HG03558 (cell line): ENCODE results near the gene TPSB2.
"Not testable (repeated sequence)": the region's sequence is repeated elsewhere in the genome, so short reads cannot be mapped to it uniquely, and the experiment has no call there.

Experiments
- ATAC-seq: cut with Tn5 transposase; IDR thresholded peaks from one replicate; pipeline ENCODE4 v1.9.1; 2021; ENCODE audit warnings: moderate number of reproducible peaks; ENCODE audit not compliant: unreplicated experiment; ENCODE audit errors: extremely low read depth

TPSB2 gene

GRCh38 chr16:1243907-1244850, 14.2 kb upstream of the TPSB2 start:
- not testable (repeated sequence) for ATAC-seq

GRCh38 chr16:1243363-1243762, 13.4 kb upstream of the TPSB2 start:
- ATAC-seq, result not testable (repeated sequence)

- not testable (repeated sequence) for ATAC-seq
Measured at GRCh38 chr16:1241081-1241480, 11.1 kb upstream of the TPSB2 start.

GRCh38 chr16:1240436-1240835, 10.5 kb upstream of the TPSB2 start, which contains the start of gene TPSAB1:
TSS of gene TPSAB1 (plus strand) at chr16:1240705. CDS start at chr16:1240939, 234 bp downstream.
- not testable (repeated sequence) for ATAC-seq

- ATAC-seq, result not testable (repeated sequence)
Measured at GRCh38 chr16:1239575-1239974, 9.6 kb upstream of the TPSB2 start.

- ATAC-seq, result not testable (repeated sequence)
Measured at GRCh38 chr16:1238909-1239308, 8.9 kb upstream of the TPSB2 start.

GRCh38 chr16:1237990-1238389, 8.0 kb upstream of the TPSB2 start:
- no peak for ATAC-seq

- ATAC-seq, result not testable (repeated sequence)
Measured at GRCh38 chr16:1236659-1237058, 6.7 kb upstream of the TPSB2 start.

- ATAC-seq, result not testable (repeated sequence)
Measured at GRCh38 chr16:1232049-1232748, 2.2 kb upstream of the TPSB2 start.

- not testable (repeated sequence) for ATAC-seq
Measured at GRCh38 chr16:1231301-1231700, 1.3 kb upstream of the TPSB2 start.

- ATAC-seq, result not testable (repeated sequence)
Measured at GRCh38 chr16:1230471-1231212, 658 bp upstream of the TPSB2 start.

- ATAC-seq, result not testable (repeated sequence)
Measured at GRCh38 chr16:1229476-1229875, 508 bp downstream of the TPSB2 start.

- ATAC-seq, result not testable (repeated sequence)
Measured at GRCh38 chr16:1228227-1228626, 1.8 kb downstream of the TPSB2 start.

- ATAC-seq, result not testable (repeated sequence)
Measured at GRCh38 chr16:1226692-1227091, 3.3 kb downstream of the TPSB2 start.

GRCh38 chr16:1225728-1226311, 4.2 kb downstream of the TPSB2 start:
- ATAC-seq, result not testable (repeated sequence)

GRCh38 chr16:1225051-1225451, 4.9 kb downstream of the TPSB2 start, which contains the start of gene TPSG1:
TSS of gene TPSG1 (minus strand) at chr16:1225268. CDS start at chr16:1225252, 16 bp downstream.
- ATAC-seq, result no peak

- ATAC-seq, result no peak
Measured at GRCh38 chr16:1224558-1224957, 5.4 kb downstream of the TPSB2 start.

- ATAC-seq, result no peak
Measured at GRCh38 chr16:1223355-1224214, 6.4 kb downstream of the TPSB2 start.
